NCI-H2171 (cell line): ENCODE measurements around the gene HEPACAM2.

Experiments used
- DNase-seq: peaks from one replicate; lab custom pipeline; 2025; lab: John Stamatoyannopoulos, UW

HEPACAM2 gene

GRCh38 chr7:93147363-93147762 is 78.9 kb downstream of the HEPACAM2 start:
- no peak for DNase-seq

- no peak for DNase-seq
Observed at GRCh38 chr7:93146472-93147141, 79.7 kb downstream of the HEPACAM2 start.

- no peak for DNase-seq
Observed at GRCh38 chr7:93146036-93146435, 80.2 kb downstream of the HEPACAM2 start.

DNA sequence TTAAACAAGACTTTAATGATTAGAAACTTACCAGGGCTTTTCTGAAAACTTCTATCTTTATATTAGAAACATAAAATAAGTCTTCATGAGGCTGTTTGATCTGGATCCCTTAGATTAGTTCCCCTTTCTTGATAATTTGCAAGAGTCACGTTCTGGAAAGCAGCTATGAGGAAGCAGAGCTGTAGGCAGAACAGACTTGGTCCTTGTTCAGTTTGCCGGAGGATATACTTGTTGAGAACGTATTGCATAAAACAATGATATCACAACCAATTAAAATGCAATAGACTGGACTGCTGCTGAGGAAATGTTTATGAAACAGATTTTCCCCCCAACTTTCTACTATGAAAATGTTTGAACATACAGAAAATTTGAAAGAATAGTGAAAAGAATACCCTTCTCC is 80.9 kb downstream of the HEPACAM2 start:
- no peak for DNase-seq

- no peak for DNase-seq
Observed at GRCh38 chr7:93142127-93142526, 84.1 kb downstream of the HEPACAM2 start.

GRCh38 chr7:93140582-93141191 is 85.6 kb downstream of the HEPACAM2 start:
- DNase-seq = no peak

DNA sequence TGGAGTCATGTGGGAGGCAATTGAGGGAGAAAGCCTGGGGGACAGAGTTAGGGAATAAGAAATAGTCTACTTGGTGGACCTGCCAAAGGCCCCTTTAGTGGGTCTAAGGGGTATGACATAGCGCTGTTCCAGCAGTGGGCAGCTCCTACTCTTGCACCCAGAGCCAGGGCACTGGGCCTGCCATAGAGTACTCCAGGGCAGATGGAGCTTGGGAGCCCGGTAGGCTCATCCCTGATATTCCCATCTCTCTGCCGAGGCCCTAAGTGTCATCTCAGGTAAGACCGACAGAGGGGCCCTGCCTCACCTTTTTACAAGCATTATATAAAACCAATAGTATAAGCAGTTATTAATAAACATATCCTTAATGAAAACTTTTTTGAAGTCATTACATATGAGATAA is 87.7 kb downstream of the HEPACAM2 start:
- no peak for DNase-seq
